ENCODE results near the gene DNAJB5. TPM values are rescaled to one million over a fixed set of nuclear protein-coding genes. Genes with fewer than 3 reads are reported as not detected.

The DNAJB5 gene
- polyA plus RNA-seq, 1 donor from 2014 or later = 0.75 TPM

- H3K36me3 Mint-ChIP-seq = peaks cover 10% of the 10 kb centered on the region
- peaks cover 2 to 8% (median 5%) of the 10 kb centered on the region in 3 donors for H3K4me1 Mint-ChIP-seq
- no peaks in the 10 kb centered on the region for H3K27me3 Mint-ChIP-seq
- H3K9me3 Mint-ChIP-seq = no peaks in the 10 kb centered on the region
- H3K27ac Mint-ChIP-seq = peak overlapping the region in 1 of 3 donors; percentile 67
- no peak overlapping the region for H3K4me3 Mint-ChIP-seq
These were observed 52.6 kb downstream of the DNAJB5 start for GRCh38 chr9:35042081-35042604.

- H3K9me3 Mint-ChIP-seq = no peaks in the 10 kb centered on the region
- H3K27me3 Mint-ChIP-seq = no peaks in the 10 kb centered on the region
- no peak overlapping the region for H3K4me3 Mint-ChIP-seq
- peaks cover 2 to 8% (median 5%) of the 10 kb centered on the region in 3 donors for H3K4me1 Mint-ChIP-seq
- peak overlapping the region in 1 of 3 donors; percentile 67 for H3K27ac Mint-ChIP-seq
- peaks cover 10% of the 10 kb centered on the region for H3K36me3 Mint-ChIP-seq
These were observed 53.5 kb downstream of the DNAJB5 start for GRCh38 chr9:35042891-35043545.

GRCh38 chr9:35044071-35044470 is 54.5 kb downstream of the DNAJB5 start:
- Mint-ChIP-seq H3K27me3 (no peaks in the 10 kb centered on the region), H3K4me1 (peaks cover 2 to 8% (median 7%) of the 10 kb centered on the region in 3 donors), H3K4me3 (no peak overlapping the region), H3K9me3 (no peaks in the 10 kb centered on the region), H3K36me3 (peaks cover 12% of the 10 kb centered on the region), H3K27ac (no peak overlapping the region)

Other genes starting within 250 kb of the DNAJB5 start
- gene PHF24, start 31.5 kb upstream of the DNAJB5 start, polyA plus RNA-seq = 0.06 TPM
- 200 TPM for gene VCP, start 82.9 kb downstream of the DNAJB5 start, polyA plus RNA-seq
- gene FANCG, start 90.2 kb downstream of the DNAJB5 start, polyA plus RNA-seq = 15.9 TPM
- 23.9 TPM for gene PIGO, start 106.8 kb downstream of the DNAJB5 start, polyA plus RNA-seq
- gene STOML2, start 113.4 kb downstream of the DNAJB5 start, polyA plus RNA-seq = 89.9 TPM
- 3.5 TPM for gene ATOSB, start 126.1 kb downstream of the DNAJB5 start, polyA plus RNA-seq
- gene UNC13B, start 172.3 kb downstream of the DNAJB5 start, polyA plus RNA-seq = not detected